Karpas-422 (cell line): ENCODE results near the gene TRMT10C. TPM values are rescaled to one million over a fixed set of nuclear protein-coding genes. Genes with fewer than 3 reads are reported as not detected.

Source experiments
- DNase-seq: peaks from one replicate; pipeline ENCODE4 v3.0.0-alpha.2; 2015
- H2AFZ ChIP-seq: fragments of 200-600 bp; sonication (generic); 2 replicates; pipeline ENCODE4 v1.6.1; 2014; ENCODE audit warnings: antibody characterized with exemption, low read length, mixed read lengths
- H3K27ac ChIP-seq: fragments of 200-600 bp; sonication (generic); 2 replicates; pipeline ENCODE4 v1.5.1; 2014; ENCODE audit warnings: mild to moderate bottlenecking, low read length, moderate library complexity
- H3K27me3 ChIP-seq: fragments of 200-600 bp; sonication (generic); 2 replicates; pipeline ENCODE4 v1.6.1; 2014; ENCODE audit warnings: low read length, mixed read lengths
- H3K36me3 ChIP-seq: fragments of 200-600 bp; sonication (generic); 2 replicates; pipeline ENCODE4 v1.6.1; 2014; ENCODE audit warnings: low read length, mixed read lengths; ENCODE audit not compliant: insufficient read depth
- H3K4me1 ChIP-seq: fragments of 200-600 bp; sonication (generic); 2 replicates; pipeline ENCODE4 v1.6.1; 2014; ENCODE audit warnings: mild to moderate bottlenecking, low read length, mixed read lengths
- H3K4me2 ChIP-seq: fragments of 200-600 bp; sonication (generic); 2 replicates; pipeline ENCODE4 v1.6.1; 2014; ENCODE audit warnings: low read length, low read depth, mild to moderate bottlenecking; ENCODE audit not compliant: poor library complexity, severe bottlenecking
- H3K4me3 ChIP-seq: fragments of 200-600 bp; sonication (generic); 2 replicates; pipeline ENCODE4 v1.5.1; 2014; ENCODE audit warnings: mild to moderate bottlenecking, antibody characterized with exemption, low read length, mixed read lengths
- H3K79me2 ChIP-seq: fragments of 200-600 bp; sonication (generic); 2 replicates; pipeline ENCODE4 v1.6.1; 2014; ENCODE audit warnings: mild to moderate bottlenecking, low read length, mixed read lengths
- H3K9ac ChIP-seq: fragments of 200-600 bp; sonication (generic); 2 replicates; pipeline ENCODE4 v1.6.0; 2014; ENCODE audit warnings: low read length
- H3K9me2 ChIP-seq: fragments of 200-600 bp; sonication (generic), shearing (Covaris generic); replicated peaks from 2 replicates; pipeline ENCODE4 v1.6.0; 2014; ENCODE audit warnings: mild to moderate bottlenecking, low read length, moderate library complexity; ENCODE audit not compliant: insufficient read depth
- H3K9me3 ChIP-seq: fragments of 300-700, 200-600 bp; sonication (generic); 2 replicates; pipeline ENCODE4 v1.6.1; 2014; ENCODE audit warnings: low read length, mixed read lengths
- H4K20me1 ChIP-seq: fragments of 200-600 bp; sonication (generic); 2 replicates; pipeline ENCODE4 v1.6.1; 2014; ENCODE audit warnings: mild to moderate bottlenecking, antibody characterized with exemption, low read length, low read depth; ENCODE audit not compliant: insufficient read depth
- total RNA-seq: library from RNA; depleted of rRNA; stranded (reverse); fragments of >200 nt; shearing (Covaris generic); gene quantifications from 2 replicates; pipeline ENCODE4 v1.2.3, GENCODE V29; 2014; ENCODE audit warnings: low replicate concordance

TRMT10C gene
- total RNA-seq, 1 experiment from 2014 or later: 47.9 TPM

GRCh38 chr3:101527441-101527840 lies 34.2 kb upstream of the TRMT10C start:
- no peak for DNase-seq
- H3K27ac ChIP-seq: no peak overlapping the region
- no peak overlapping the region for H3K4me2 ChIP-seq
- no peaks in the 10 kb centered on the region for H4K20me1 ChIP-seq
- H3K9me3 ChIP-seq: no peaks in the 10 kb centered on the region
- no peaks in the 10 kb centered on the region for H3K4me1 ChIP-seq
- no peak overlapping the region for H2AFZ ChIP-seq
- no peak overlapping the region for H3K9ac ChIP-seq
- no peak overlapping the region for H3K4me3 ChIP-seq
- H3K27me3 ChIP-seq: no peaks in the 10 kb centered on the region
- H3K36me3 ChIP-seq: no peaks in the 10 kb centered on the region
- H3K9me2 ChIP-seq: no peaks in the 10 kb centered on the region
- H3K79me2 ChIP-seq: no peaks in the 10 kb centered on the region

- no peak overlapping the region for H3K4me3 ChIP-seq
- H3K27me3 ChIP-seq: no peaks in the 10 kb centered on the region
- H3K4me1 ChIP-seq: no peaks in the 10 kb centered on the region
Measured at GRCh38 chr3:101527906-101528305, 33.8 kb upstream of the TRMT10C start.

GRCh38 chr3:101529816-101530685 lies 31.6 kb upstream of the TRMT10C start:
- H3K36me3 ChIP-seq: no peaks in the 10 kb centered on the region
- no peak overlapping the region for H3K9ac ChIP-seq
- H3K4me3 ChIP-seq: no peak overlapping the region
- H3K4me1 ChIP-seq: no peaks in the 10 kb centered on the region
- no peaks in the 10 kb centered on the region for H3K9me2 ChIP-seq
- no peaks in the 10 kb centered on the region for H3K9me3 ChIP-seq
- no peak overlapping the region for H3K4me2 ChIP-seq
- no peaks in the 10 kb centered on the region for H3K27me3 ChIP-seq
- no peak overlapping the region for H3K27ac ChIP-seq
- no peak for DNase-seq
- no peak overlapping the region for H2AFZ ChIP-seq
- no peaks in the 10 kb centered on the region for H4K20me1 ChIP-seq
- H3K79me2 ChIP-seq: no peaks in the 10 kb centered on the region

More at GRCh38 chr3:101527906-101528305, 33.8 kb upstream of the TRMT10C start:
- H3K79me2 ChIP-seq: no peaks in the 10 kb centered on the region
- no peak for DNase-seq
- H3K9ac ChIP-seq: no peak overlapping the region
- no peaks in the 10 kb centered on the region for H3K9me3 ChIP-seq
- H3K36me3 ChIP-seq: no peaks in the 10 kb centered on the region
- no peaks in the 10 kb centered on the region for H4K20me1 ChIP-seq
- no peak overlapping the region for H3K4me2 ChIP-seq
- H3K27ac ChIP-seq: no peak overlapping the region
- no peak overlapping the region for H2AFZ ChIP-seq
- H3K9me2 ChIP-seq: no peaks in the 10 kb centered on the region

- no peak overlapping the region for H3K4me2 ChIP-seq
Measured at GRCh38 chr3:101530686-101531047, 31.0 kb upstream of the TRMT10C start.

GRCh38 chr3:101531473-101532086 lies 30.1 kb upstream of the TRMT10C start:
- Histone ChIP-seq H3K9me3 (no peaks in the 10 kb centered on the region), H3K27me3 (no peaks in the 10 kb centered on the region), H3K9ac (no peak overlapping the region), H3K9me2 (no peaks in the 10 kb centered on the region), H3K36me3 (no peaks in the 10 kb centered on the region), H3K27ac (no peak overlapping the region), H2AFZ (no peak overlapping the region), H3K79me2 (no peaks in the 10 kb centered on the region), H3K4me1 (no peaks in the 10 kb centered on the region), H3K4me3 (no peak overlapping the region), H4K20me1 (no peaks in the 10 kb centered on the region), H3K4me2 (no peak overlapping the region)
- DNase-seq: no peak

More at GRCh38 chr3:101530686-101531047, 31.0 kb upstream of the TRMT10C start:
- H2AFZ ChIP-seq: no peak overlapping the region
- H3K9ac ChIP-seq: no peak overlapping the region
- H3K4me3 ChIP-seq: no peak overlapping the region
- DNase-seq: no peak
- H3K9me2 ChIP-seq: no peaks in the 10 kb centered on the region
- H3K27ac ChIP-seq: no peak overlapping the region
- H3K27me3 ChIP-seq: no peaks in the 10 kb centered on the region
- H3K36me3 ChIP-seq: no peaks in the 10 kb centered on the region
- H3K9me3 ChIP-seq: no peaks in the 10 kb centered on the region
- no peaks in the 10 kb centered on the region for H3K79me2 ChIP-seq
- H3K4me1 ChIP-seq: no peaks in the 10 kb centered on the region
- H4K20me1 ChIP-seq: no peaks in the 10 kb centered on the region

- Histone ChIP-seq H3K9ac (no peak overlapping the region), H3K4me3 (no peak overlapping the region), H3K79me2 (no peaks in the 10 kb centered on the region), H3K9me2 (no peaks in the 10 kb centered on the region), H4K20me1 (no peaks in the 10 kb centered on the region), H3K27ac (no peak overlapping the region), H3K9me3 (no peaks in the 10 kb centered on the region), H3K4me1 (no peaks in the 10 kb centered on the region), H3K36me3 (no peaks in the 10 kb centered on the region), H3K27me3 (no peaks in the 10 kb centered on the region), H3K4me2 (no peak overlapping the region), H2AFZ (no peak overlapping the region)
- no peak for DNase-seq
Measured at GRCh38 chr3:101532783-101533602, 28.7 kb upstream of the TRMT10C start.

- H3K4me1 ChIP-seq: no peaks in the 10 kb centered on the region
- no peak overlapping the region for H3K4me2 ChIP-seq
- H3K27me3 ChIP-seq: no peaks in the 10 kb centered on the region
- no peak overlapping the region for H2AFZ ChIP-seq
- H3K9me2 ChIP-seq: no peaks in the 10 kb centered on the region
- H4K20me1 ChIP-seq: no peaks in the 10 kb centered on the region
- H3K36me3 ChIP-seq: no peaks in the 10 kb centered on the region
- DNase-seq: no peak
- H3K4me3 ChIP-seq: no peak overlapping the region
- no peaks in the 10 kb centered on the region for H3K9me3 ChIP-seq
- no peak overlapping the region for H3K9ac ChIP-seq
- no peak overlapping the region for H3K27ac ChIP-seq
- no peaks in the 10 kb centered on the region for H3K79me2 ChIP-seq
Measured at GRCh38 chr3:101533603-101533968, 28.1 kb upstream of the TRMT10C start.

- Histone ChIP-seq H3K27ac (no peak overlapping the region), H3K27me3 (no peaks in the 10 kb centered on the region), H4K20me1 (no peaks in the 10 kb centered on the region), H2AFZ (no peak overlapping the region), H3K9me2 (no peaks in the 10 kb centered on the region), H3K79me2 (no peaks in the 10 kb centered on the region), H3K4me1 (no peaks in the 10 kb centered on the region), H3K4me3 (no peak overlapping the region), H3K4me2 (no peak overlapping the region), H3K9ac (no peak overlapping the region), H3K9me3 (no peaks in the 10 kb centered on the region), H3K36me3 (no peaks in the 10 kb centered on the region)
- DNase-seq: no peak
Measured at GRCh38 chr3:101535221-101535620, 26.4 kb upstream of the TRMT10C start.
